ENCODE data around the gene TEX22.

TEX22 gene

DNA sequence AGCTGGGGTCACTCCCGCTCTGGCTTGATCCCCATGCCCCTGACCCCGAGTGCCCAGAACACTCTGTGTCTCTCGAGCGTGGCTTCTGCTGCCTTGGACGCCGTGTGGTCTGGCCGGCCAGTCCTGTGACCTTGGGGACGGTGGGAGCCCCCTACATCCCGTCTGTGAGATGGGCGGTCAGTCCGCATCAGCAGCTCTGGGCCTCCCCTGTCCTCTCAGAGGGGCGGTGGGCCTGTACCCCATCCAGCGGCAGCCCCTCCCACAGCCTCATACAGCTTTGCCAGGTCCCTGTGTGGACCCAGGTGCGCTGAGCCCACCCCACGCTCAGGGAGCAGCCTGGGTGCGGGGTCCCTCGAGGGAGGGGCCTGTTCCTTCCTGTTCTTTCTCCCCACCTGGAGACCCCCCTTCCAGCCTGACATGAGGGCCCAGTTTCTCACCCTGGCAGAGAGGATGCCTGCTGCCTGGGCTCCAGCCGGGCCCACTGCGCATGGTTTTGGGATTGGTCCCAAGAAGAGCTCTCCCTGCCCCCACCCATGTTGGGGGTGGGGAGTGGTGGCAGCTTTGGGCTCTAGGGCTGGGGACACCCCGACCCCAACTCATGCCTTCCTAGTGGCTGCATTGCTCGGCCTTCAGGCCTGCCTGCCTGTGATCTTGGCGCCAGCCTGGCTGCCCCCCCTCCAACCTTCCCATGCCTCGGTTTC is 22.8 kb downstream of the TEX22 start:
- DNase-seq (ENCODE audit: low spot score) = no peak

DNA sequence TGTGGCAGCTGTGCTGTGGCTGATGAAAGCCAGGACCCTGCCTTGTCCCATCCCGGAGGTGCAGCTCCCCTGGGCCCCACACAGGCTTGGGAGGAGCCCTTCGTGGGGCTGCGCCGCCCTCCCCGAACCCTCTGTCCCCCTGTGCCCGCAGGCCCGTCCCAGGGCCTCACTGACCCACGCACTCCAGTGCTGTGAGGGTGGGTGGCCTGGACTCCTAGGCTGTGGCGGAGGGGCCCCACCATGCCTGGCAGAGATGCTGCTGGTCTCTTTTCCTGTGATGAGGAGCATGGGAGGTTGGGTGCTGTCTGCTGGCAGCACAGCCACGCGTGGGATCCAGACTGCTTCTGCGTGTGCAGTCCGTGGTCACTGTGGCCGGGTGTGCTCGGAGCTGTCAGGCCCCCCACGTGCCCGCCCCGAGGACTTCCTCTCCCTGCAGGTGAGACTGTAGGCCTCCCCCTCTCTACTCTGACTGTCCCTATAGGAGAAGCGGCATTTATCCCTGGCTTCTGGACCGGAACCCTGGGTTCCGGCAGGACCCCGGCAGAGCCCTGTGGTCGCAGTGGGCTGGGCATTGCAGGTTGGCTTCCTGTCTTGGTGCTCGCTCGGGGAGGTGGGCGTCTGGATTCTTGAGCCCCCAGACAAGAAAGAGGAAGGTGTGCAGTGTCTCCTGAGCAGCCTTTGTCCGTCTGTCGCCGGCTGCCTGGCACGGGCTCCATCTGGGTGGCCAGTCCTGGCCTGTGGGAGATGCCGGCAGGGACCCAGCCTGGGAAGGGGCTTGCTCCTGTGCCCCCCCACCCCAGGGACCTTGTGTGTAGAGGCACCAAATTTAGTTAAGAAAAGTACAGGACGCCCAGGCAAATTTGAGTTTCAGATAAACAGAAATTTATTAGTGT is 23.6 kb downstream of the TEX22 start:
- no peak for DNase-seq (ENCODE audit: low spot score)

DNA sequence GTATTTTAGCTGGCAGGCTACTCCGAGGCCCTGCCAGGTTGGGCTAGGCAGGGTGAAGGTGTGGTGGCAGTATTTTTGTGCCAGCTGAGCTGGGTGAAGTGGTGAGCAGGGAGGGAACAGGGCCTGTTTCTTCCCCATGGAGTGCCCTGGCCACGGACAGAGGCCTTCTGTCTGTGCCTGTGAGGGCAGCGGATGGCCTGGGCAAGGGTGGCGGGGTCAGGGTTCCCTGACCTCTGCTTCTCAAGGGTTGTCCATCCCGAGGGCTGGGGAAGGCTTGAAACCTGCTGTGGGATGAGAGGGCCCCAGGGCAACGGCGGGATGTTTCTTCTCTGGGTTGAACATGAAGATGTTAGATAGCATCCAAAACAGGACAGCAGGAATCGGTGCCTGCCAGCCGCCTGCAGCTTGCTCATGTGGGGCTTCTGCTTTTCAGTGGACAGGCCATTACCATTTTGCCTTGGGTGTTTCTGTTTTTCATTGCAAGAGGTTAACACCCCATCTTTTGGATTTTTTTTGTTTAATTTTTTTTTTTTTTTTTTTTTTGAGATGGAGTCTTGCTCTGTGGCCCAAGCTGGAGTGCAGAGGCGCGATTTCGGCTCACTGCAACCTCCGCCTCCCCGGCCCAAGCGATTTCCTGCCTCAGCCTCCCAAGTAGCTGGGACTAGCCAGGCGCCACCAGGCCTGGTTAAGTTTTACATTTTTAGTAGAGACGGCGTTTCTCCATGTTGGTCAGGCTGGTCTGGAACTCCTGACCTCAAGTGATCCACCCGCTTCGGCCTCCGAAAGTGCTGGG is 24.6 kb downstream of the TEX22 start:
- DNase-seq (ENCODE audit: low spot score) = no peak

DNA sequence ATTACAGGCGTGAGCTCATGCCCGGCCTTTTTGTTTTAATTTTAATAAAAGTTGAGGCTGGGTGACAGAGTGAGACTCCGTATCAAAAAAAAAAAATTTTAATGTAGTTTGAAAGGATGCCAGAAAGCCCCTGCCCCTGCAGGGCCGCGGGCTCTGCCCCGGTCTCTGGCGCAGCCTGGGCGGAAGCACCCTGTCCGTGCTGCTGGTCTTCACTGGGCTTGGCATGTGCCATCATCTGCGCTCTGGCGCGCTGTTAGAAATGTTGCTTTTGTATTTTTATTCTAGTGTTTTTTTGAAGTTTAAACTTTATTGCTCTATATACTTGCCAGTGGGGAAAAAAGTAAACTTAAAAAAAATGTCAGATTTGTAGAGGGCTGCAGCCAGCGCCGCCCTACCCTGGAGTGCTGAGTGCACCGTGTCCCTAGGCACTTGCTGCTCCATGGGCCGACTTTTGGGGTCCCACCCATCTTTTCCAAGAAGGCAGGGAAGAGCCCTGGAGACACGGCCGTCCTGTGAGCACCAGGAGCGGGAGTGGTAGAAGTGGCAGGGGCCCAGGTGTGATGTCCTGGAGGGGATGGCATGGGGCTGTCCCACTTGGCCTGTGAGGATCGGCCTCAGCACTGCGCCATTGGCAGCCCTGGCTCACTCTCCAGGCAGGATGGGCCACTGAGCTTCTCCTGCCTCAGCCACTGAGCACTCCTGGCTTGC is 25.3 kb downstream of the TEX22 start:
- DNase-seq (ENCODE audit: low spot score) = no peak

DNA sequence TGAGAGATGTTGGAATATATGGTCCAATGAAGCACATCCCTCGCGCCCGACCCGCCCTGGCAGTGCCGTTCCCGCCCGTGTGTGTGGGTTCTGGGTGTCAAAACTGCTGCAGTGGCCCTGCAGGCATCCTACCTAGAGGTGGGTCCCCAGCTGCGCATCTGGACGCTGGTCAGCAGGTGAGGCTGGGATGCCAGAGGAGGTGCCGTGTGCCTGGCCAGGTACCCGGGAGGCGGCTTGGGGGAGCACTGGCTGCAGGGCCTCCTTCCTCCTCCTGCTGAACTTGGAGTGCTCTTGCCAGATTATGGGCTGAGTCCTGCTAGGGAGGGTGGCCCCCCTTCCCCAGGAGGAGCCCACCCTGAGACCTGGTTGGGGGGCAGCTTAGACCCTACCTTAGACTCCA is 26.5 kb downstream of the TEX22 start:
- no peak for DNase-seq (ENCODE audit: low spot score)

DNA sequence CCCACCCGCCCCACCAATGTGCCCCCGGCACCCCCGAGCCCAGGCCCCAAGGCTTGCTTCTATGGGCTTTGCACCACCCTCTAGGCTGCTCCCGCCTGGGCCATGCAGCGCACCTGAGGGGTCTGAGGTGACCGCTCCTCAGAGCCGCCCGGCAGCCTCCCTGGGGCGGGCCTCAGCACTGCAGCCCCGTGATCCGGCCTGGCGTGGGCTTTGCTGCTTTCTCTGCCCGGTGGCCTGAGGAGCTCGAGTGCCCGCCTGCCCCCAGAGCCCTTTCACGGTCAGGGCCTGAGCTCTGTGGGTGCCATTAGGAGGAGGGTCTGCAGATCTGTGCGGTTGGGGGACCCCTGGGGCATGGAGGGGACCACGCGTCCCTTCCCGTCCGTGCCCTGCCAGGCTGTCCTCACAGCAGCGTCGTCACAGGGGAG is 27.5 kb downstream of the TEX22 start:
- no peak for DNase-seq (ENCODE audit: low spot score)

DNA sequence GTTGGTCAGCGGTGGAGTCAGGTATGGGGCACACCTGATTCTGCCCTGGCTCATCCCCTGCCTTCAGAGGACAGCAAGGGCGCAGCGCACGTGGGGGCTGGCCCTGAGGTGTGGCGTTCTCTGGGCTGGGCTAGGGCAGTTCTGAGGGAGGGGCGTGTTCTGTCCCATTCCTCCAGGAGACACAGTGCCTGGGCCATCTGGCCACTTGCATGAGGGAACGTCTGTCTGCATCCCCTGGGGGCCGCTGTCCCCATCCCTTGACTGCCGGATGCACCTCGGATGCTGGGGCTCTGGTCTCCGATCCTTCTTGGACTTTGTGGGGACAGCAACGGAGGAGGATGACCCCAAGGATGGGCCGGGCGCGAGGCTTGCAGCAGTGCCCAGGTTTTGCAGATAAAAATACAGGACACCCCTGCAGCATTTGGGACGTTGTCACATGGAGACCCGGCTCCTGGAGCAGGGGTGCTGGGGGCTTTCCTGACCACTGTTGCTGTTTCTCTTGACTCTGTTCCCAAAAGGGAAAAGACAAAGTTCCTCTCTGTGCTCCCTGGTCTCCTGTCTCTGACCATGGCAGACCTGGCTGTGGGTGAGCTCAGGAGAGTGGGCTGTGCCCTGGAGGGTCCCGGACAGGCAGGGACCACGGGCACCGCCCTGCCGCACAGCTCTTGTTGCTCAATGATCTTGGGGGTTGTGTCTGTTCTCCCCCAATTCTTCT is 28.2 kb downstream of the TEX22 start:
- no peak for DNase-seq (ENCODE audit: low spot score)

DNA sequence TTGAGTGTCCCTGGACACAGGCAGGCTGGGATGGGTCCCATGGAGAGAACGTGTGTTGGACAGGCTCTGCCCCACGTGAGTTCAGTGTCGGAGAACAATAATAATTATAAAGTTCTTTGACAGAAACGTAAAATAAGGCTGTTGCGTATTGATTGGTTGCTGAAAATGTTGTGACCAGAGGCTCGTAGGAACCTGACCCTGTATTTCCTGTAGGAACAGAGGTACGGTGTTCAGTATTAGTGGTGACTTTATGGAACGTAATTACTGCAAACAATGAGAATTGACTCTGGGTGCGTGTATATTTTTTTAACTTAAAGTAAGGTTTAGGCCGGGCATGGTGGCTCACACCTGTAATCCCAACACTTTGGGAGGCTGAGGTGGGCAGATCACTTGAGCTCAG is 29.1 kb downstream of the TEX22 start:
- no peak for DNase-seq (ENCODE audit: low spot score)

DNA sequence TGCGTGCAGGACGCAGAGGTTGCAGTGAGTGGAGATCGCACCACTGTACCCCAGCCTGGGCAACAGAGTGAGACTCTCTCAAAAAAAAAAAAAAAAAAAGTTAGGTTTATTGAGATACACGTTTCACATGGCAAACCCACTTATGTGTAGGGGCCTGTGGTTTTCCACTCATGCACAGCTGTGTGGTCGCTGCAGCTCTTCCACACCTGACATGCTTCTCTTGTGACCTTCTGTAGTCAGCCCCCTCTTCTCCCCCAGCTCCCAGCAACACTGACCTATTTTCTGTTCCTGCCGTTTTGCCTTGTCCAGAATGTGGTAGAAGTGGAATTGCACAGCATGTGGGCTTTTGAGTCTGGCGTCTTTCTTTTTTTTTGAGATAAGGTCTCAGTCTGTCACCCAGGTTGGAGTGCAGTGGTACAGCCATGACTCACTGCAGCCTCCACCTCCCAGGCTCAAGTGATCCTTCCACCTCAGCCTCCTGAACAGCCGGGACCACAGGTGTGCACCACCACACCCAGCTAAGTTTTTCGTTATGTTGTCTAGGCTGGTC is 29.7 kb downstream of the TEX22 start:
- no peak for DNase-seq (ENCODE audit: low spot score)

DNA sequence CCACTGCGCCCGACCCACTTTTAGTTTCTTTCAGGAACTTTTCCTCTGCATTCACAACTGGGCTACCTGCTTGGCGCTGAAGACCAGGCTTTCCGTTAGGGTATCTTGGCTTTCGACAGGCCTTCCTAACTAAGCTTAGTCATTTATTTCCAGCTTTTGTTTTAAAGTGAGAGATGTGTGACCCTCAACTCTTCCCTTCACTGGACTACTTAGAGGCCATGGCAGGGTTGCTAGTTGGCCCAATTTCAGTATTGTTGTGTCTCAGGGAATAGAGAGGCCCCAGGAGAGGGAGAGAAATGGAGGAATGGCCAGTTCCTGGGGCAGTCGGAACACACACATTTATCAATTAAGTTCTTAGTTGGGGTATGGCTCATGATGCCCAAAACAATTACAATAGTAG is 31.7 kb downstream of the TEX22 start:
- DNase-seq (ENCODE audit: low spot score) = no peak

DNA sequence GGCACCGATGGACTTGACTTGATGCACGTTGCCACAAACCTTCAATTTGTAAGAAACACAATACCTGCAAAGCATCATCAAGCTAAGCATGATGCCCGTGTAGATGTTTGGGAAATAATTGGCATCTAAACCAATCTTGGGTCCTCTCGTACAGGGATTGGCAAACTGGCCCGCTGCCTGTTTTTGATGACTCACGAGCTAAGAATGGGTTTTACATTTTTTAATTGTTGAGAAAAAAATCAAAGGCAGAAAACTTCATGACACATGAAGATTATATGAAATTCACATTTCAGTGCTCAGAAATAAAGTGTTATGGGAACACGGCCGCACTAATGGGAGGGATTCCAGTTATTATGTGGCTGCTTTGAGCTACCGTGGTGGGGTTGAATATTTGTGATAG is 32.2 kb downstream of the TEX22 start:
- no peak for DNase-seq (ENCODE audit: low spot score)

DNA sequence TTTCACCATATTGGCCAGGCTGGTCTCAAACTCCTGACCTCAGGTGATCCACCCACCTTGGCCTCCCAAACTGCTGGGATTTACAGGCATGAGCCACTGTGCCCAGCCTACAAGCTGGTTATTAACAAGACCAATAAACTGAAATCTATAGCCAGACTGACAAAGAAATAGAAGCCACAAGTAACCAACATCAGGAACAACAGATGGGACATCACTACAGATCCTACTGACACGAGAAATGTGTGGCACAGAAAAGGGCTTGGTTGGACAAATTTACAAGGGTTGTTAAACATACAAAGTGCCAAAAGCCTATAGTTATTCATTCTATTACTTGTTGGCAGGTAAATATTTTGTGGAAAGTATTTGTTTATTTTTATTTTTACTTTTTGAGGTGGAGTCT is 32.9 kb downstream of the TEX22 start:
- DNase-seq (ENCODE audit: low spot score) = no peak

DNA sequence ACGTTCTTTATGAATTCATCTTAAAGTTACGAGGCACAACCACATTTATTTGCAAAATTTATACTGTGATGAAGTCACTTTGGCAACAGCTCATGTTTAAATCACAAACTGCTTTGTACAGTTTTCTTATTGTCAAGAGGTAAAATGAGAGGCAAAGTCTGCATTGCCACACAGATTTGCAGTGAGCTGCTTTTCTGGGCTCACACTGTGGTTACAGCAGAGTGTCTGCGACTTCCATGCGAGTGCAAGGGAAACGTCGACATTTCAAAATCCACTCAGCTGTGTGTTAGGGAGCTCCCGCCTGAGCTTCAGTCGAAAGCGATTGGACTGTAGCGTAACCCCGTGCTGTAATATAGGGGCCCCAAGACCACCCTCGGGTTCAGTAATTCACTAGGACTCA is 34.3 kb downstream of the TEX22 start:
- DNase-seq (ENCODE audit: low spot score) = no peak

DNA sequence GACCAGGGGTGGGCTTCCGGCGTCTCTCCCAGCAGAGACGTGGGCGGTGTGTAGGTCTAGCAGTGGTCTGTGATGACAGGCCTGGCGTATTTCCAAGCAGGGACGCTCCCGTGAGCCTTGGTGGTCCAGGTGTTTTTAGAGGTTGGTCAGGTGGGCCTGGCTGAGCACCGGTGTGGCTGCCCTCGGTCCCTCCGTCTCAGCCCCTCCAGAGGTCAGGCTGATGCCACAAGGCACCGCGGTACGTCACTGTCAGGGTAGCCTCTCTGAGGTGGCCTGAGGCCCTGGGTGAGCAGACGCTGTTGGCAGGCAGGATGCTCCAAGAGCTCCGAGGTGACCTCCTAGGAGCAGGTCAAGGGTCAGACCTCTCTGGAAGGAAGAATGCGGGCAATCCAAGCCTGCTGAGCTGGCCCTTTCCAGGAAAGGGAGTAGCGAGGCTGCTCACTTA is 34.8 kb downstream of the TEX22 start:
- no peak for DNase-seq (ENCODE audit: low spot score)

DNA sequence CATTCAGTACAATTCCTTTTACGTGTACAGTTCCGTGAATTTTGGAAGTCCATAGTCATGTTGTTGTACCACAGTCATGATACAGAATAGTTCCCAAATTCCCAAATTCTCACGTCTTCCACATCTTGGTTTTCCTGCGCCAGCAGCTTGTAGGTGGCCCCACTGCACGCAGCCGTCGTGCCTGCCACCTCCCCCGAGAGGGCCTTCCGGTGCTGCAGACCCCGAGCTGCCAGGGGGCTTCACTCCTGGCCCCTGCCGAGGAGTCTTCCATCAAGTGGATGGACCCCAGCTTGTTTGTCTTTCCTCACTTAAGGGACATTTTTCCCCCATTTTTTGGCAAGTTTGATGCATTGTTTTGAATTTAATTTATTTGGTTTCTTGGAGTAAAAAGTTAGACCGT is 38.1 kb downstream of the TEX22 start:
- DNase-seq (ENCODE audit: low spot score) = no peak

DNA sequence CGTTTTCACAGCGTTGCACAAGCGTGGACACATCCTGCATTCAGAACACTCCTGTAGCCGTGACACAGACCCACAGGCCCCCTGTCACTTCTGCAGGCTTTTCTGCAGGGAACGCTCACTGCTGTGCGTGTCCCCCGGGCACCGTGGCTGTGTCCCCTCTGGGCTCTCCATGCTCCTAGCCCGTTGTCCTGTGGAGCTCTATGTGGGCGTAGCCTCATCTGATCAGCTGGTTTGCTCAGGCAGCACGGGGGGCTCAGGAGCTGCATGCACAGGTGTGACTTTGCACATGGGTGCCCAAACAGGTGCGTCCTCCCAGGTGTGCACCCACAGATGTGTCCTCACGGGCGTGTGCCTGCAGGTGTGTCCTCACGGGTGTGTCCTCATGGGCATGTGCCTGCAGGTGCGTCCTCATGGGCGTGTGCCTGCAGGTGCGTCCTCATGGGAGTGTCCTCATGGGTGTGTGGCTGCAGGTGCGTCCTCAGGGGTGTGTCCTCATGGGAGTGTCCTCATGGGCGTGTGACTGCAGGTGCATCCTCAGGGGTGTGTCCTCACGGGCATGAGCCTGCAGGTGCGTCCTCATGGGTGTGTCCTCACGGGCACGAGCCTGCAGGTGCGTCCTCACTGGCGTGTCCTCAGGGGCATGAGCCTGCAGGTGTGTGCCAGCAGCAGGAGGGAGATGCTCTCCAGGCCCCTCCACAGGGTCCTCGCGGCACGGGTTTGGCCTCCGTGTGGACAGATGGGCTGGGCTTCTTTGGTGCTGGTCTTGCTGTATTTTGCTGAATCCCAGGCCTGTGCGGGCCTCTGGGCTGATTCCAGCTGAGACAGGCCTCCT is 38.8 kb downstream of the TEX22 start:
- DNase-seq (ENCODE audit: low spot score) = no peak

DNA sequence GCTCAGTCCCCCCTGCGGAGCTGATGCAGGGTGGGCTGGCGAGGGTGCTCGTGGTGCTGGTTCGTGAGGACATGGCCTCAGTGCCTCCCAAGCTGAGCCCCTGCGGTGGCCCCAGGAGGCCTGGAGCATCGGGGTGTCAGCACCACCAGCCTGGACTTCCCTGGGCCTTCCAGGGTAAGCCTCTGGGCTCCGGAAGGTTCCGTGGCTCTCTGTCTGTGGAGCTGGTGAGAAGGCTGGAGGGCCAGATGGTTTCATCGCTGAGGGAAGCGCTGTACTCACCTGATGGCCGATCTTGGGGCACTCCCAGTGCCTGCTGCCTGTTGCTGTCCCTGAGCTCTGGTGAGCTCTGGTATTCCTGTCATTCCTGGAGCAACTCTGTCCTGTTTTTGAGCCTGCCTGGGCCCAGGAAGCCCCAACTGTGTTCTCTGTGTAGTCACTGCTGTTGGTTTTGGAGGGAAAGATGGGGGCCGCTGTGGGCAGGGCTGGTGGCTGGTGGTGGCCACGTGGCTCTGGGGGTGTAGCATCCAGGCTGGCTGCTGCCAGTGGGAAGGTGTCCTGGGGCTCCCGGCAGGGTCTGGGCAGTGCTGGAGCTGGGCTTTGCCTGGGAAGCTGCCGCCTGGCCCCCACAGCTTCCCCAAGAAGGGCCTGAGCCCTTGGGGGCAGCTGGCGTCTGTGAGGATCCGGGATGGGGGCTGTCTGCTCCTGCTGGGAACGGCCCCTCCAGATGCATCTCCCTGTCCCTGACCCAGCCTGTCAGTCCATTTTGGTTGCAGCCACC is 39.6 kb downstream of the TEX22 start:
- DNase-seq (ENCODE audit: low spot score) = no peak

DNA sequence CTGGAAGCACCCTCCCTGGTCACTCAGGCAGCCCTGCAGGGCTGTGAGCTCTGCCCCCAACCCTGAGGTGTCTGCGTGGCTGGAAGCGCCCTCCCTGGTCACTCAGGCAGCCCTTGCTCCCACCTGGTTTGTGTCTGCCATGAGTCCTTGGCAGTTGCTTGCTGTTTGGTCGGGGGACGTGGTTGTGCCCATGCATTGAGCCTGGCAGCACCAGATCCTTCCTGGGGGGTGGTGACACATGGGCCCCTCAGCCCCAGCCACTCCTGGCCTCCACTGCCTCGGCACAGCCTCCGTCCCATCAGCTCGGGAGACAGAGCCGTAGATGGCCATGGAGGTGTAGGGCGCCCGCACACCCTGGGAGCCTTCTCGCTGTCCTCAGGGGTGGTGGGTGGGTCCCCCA is 40.8 kb downstream of the TEX22 start:
- DNase-seq (ENCODE audit: low spot score) = no peak
